PFSK-1 (cell line): ENCODE results near the gene CSRP2.
A peak's percentile ranks its signal among the peaks of the same experiment; 100 is the strongest.

ENCODE experiments used
- FOXP2 ChIP-seq: optimal IDR thresholded peaks from 2 replicates; pipeline ENCODE3; 2011; ENCODE audit warnings: borderline replicate concordance, control low read depth, inconsistent platforms; ENCODE audit not compliant: insufficient read depth; ENCODE audit errors: extremely low read length, extremely low read depth
- POLR2AphosphoS5 ChIP-seq: IDR thresholded peaks from 2 replicates; pipeline ENCODE4 v1.6.1; 2012; ENCODE audit warnings: low read depth, mild to moderate bottlenecking, control low read depth, low read length, moderate library complexity
- REST ChIP-seq, 2 experiments: IDR thresholded peaks; 2 replicates each; pipeline versions ENCODE4 v1.6.1 to v1.8.0; 2011 to 2012; ENCODE audit warnings: low read depth in 2 of 2, low read length in 2 of 2, control low read depth in 1 of 2, inconsistent platforms in 1 of 2, mild to moderate bottlenecking in 1 of 2, moderate library complexity in 1 of 2; ENCODE audit not compliant: insufficient read depth in 1 of 2
- SIN3A ChIP-seq: IDR thresholded peaks from 2 replicates; pipeline ENCODE4 v1.6.1; 2012; ENCODE audit warnings: mild to moderate bottlenecking, low read length, moderate library complexity, borderline replicate concordance; ENCODE audit not compliant: insufficient read depth
- TAF1 ChIP-seq: IDR thresholded peaks from 2 replicates; pipeline ENCODE4 v1.6.1; 2012; ENCODE audit warnings: low read length, control low read depth, borderline replicate concordance; ENCODE audit not compliant: insufficient read depth

CSRP2 gene

GRCh38 chr12:76881142-76881541 lies 2.3 kb upstream of the CSRP2 start:
- TF ChIP-seq POLR2AphosphoS5: no peak
- TF ChIP-seq FOXP2: no peak
- TF ChIP-seq TAF1: no peak
- TF ChIP-seq SIN3A: no peak
- TF ChIP-seq REST (IDR thresholded peaks at IDR 0.05; ENCODE audit: insufficient read depth in 1 of 2, low read depth in 2 of 2, low read length in 2 of 2): no peak

- TF ChIP-seq FOXP2: no peak
- no peak for TF ChIP-seq REST (IDR thresholded peaks at IDR 0.05; ENCODE audit: insufficient read depth in 1 of 2, low read depth in 2 of 2, low read length in 2 of 2)
- no peak for TF ChIP-seq POLR2AphosphoS5
- TF ChIP-seq TAF1: no peak
- no peak for TF ChIP-seq SIN3A
Measured at GRCh38 chr12:76880519-76881023, 1.8 kb upstream of the CSRP2 start.

GRCh38 chr12:76879710-76880518 lies 1.1 kb upstream of the CSRP2 start:
- TF ChIP-seq POLR2AphosphoS5 (no peak), FOXP2 (no peak), TAF1 (no peak), REST (IDR thresholded peaks at IDR 0.05; ENCODE audit: insufficient read depth in 1 of 2, low read depth in 2 of 2, low read length in 2 of 2) (no peak), SIN3A (no peak)

GRCh38 chr12:76878099-76878898 lies 520 bp downstream of the CSRP2 start:
- no peak for TF ChIP-seq SIN3A
- TF ChIP-seq FOXP2: peak; percentile 23

- TF ChIP-seq REST (IDR thresholded peaks at IDR 0.05; ENCODE audit: insufficient read depth in 1 of 2, low read depth in 2 of 2, low read length in 2 of 2) (no peak), SIN3A (no peak), TAF1 (no peak), FOXP2 (no peak), POLR2AphosphoS5 (no peak)
Measured at GRCh38 chr12:76876696-76877229, 2.1 kb downstream of the CSRP2 start.
